Forelimb muscle (tissue), 1 donor: ENCODE results near the gene HLCS. TPM values are rescaled to one million over a fixed set of nuclear protein-coding genes. Genes with fewer than 3 reads are reported as not detected.

Source experiments
- DNase-seq: peaks from one replicate; pipeline ENCODE4 v3.0.0-alpha.2; 2013; ENCODE audit warnings: low read depth
- polyA plus RNA-seq: library from polyadenylated mRNA; unstranded; fragments of 120-200 nt; gene quantifications from one replicate; pipeline ENCODE4 v1.2.1, GENCODE V29; 2013; ENCODE audit not compliant: insufficient read length

The HLCS gene
- polyA plus RNA-seq, 1 donor: 10.9 TPM

- DNase-seq: no peak
Measured at GRCh38 chr21:36747041-36747814, 219.2 kb downstream of the HLCS start.

- DNase-seq: no peak
Measured at GRCh38 chr21:36745459-36745858, 221.0 kb downstream of the HLCS start.

- no peak for DNase-seq
Measured at GRCh38 chr21:36744560-36745231, 221.8 kb downstream of the HLCS start.

- DNase-seq: no peak
Measured at GRCh38 chr21:36744190-36744559, 222.3 kb downstream of the HLCS start.

- DNase-seq: no peak
Measured at GRCh38 chr21:36743446-36743845, 223.0 kb downstream of the HLCS start.

GRCh38 chr21:36743008-36743407 is 223.5 kb downstream of the HLCS start:
- DNase-seq: no peak

- DNase-seq: no peak
Measured at GRCh38 chr21:36741506-36741905, 225.0 kb downstream of the HLCS start.

- DNase-seq: no peak
Measured at GRCh38 chr21:36738489-36739126, 227.9 kb downstream of the HLCS start.

GRCh38 chr21:36735724-36736320 is 230.6 kb downstream of the HLCS start:
- DNase-seq: no peak

- no peak for DNase-seq
Measured at GRCh38 chr21:36735201-36735515, 231.3 kb downstream of the HLCS start.

GRCh38 chr21:36734367-36735200 is 231.9 kb downstream of the HLCS start:
- DNase-seq: no peak

- no peak for DNase-seq
Measured at GRCh38 chr21:36733857-36734256, 232.6 kb downstream of the HLCS start.

GRCh38 chr21:36732761-36733160 is 233.7 kb downstream of the HLCS start:
- DNase-seq: no peak

- DNase-seq: no peak
Measured at GRCh38 chr21:36732217-36732616, 234.3 kb downstream of the HLCS start.

GRCh38 chr21:36730291-36731281 is 235.9 kb downstream of the HLCS start:
- DNase-seq: no peak

- no peak for DNase-seq
Measured at GRCh38 chr21:36729310-36729970, 237.0 kb downstream of the HLCS start.

GRCh38 chr21:36728371-36729111 is 237.9 kb downstream of the HLCS start:
- DNase-seq: no peak

- DNase-seq: no peak
Measured at GRCh38 chr21:36727866-36728265, 238.6 kb downstream of the HLCS start.

- DNase-seq: no peak
Measured at GRCh38 chr21:36725793-36726386, 240.6 kb downstream of the HLCS start.
